Heart left ventricle (tissue), 13 donors: ENCODE results near the gene UVSSA.

Experiments
- CTCF ChIP-seq, 12 donors: fragments of 200-600 bp; sonication (generic) in 4 of 12; IDR thresholded peaks; one replicate each; pipeline versions ENCODE4 v1.5.0 to v1.8.0; 2018 to 2022; ENCODE audit warnings: antibody characterized with exemption in 12 of 12, mild to moderate bottlenecking in 5 of 12
- POLR2A ChIP-seq, 2 donors: fragments of 450-650 bp; IDR thresholded peaks; one replicate each; pipeline ENCODE4 v1.6.1; 2017; ENCODE audit warnings: antibody characterized with exemption in 2 of 2, mild to moderate bottlenecking in 2 of 2, moderate library complexity in 2 of 2
- donor health status: ischemic (EF 13 %, LVEDD 7.1; RV severe dilation, severe dysfunction).
- donor health status: DM: no; HTN: yes; CAD: no.
- donor health status: DM: no; HTN: no; CAD: no.
- donor health status: ischemic (EF 25% LVEDD 6.9; RV normal size, moderate dysfunction).
- donor health status: ischemic (EF 25% LVEDD 5.7; RV mildly dilated, moderate dysfunction).
- donor health status: ischemic (EF 35%, LVEDD 5.7; RV mildly dilated, moderate dysfunction).
- donor health status: nonischemic (EF 11% LVEDD 7.7; RV severe dilation, severe dysfunction).
- donor health status: DM: yes; HTN: yes; CAD: no.
- donor health status: PGD.
- donor health status: ischemic (EF 29% LVEDD 5.4; RV normal size, mild dysfunction).
- donor health status: nonischemic (EF 23%, LVEDD 6.1; RV moderate dilation, normal function).

GRCh38 chr4:1315836-1316536, 31.0 kb upstream of the UVSSA start:
- no peak for TF ChIP-seq CTCF (IDR thresholded peaks at IDR 0.05)
- TF ChIP-seq POLR2A (IDR thresholded peaks at IDR 0.05), result no peak
